ENCODE data around the gene GUCD1.

DNA sequence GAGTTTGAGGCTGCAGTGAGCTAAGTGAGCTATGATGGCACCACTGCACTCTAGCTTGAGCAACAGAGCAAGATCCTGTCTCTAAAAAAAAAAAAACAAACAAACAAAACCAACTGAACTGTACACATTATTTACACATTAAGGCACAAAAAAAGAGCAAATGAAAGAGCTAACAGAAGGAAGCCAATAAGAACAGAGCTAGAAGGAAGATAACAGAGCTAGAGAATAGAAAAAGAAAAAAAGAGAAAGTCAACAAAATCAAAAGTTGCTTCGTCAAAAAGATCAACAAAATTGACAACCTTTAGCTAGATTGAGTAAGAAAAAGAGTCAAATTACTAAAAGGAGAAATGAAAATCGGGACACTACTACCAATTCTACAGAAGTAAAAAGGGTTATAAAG is 25.0 kb downstream of the GUCD1 start:
- TF ChIP-seq, protein P1, sequence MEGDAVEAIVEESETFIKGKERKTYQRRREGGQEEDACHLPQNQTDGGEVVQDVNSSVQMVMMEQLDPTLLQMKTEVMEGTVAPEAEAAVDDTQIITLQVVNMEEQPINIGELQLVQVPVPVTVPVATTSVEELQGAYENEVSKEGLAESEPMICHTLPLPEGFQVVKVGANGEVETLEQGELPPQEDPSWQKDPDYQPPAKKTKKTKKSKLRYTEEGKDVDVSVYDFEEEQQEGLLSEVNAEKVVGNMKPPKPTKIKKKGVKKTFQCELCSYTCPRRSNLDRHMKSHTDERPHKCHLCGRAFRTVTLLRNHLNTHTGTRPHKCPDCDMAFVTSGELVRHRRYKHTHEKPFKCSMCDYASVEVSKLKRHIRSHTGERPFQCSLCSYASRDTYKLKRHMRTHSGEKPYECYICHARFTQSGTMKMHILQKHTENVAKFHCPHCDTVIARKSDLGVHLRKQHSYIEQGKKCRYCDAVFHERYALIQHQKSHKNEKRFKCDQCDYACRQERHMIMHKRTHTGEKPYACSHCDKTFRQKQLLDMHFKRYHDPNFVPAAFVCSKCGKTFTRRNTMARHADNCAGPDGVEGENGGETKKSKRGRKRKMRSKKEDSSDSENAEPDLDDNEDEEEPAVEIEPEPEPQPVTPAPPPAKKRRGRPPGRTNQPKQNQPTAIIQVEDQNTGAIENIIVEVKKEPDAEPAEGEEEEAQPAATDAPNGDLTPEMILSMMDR (IDR thresholded peaks at IDR 0.05) = no peak
- TF ChIP-seq EP300 (IDR thresholded peaks at IDR 0.05) (no peak), POLR2A (IDR thresholded peaks at IDR 0.05) (no peak), POLR2AphosphoS5 (IDR thresholded peaks at IDR 0.05) (no peak)
